Astrocyte (in vitro differentiated cells and primary cell): ENCODE measurements around the gene NAALADL1. TPM values are rescaled to one million over a fixed set of nuclear protein-coding genes. Genes with fewer than 3 reads are reported as not detected.

Experiments used
- DNase-seq: peaks from one replicate; pipeline ENCODE4 v3.0.0-alpha.2; 2010; ENCODE audit warnings: low read depth
- FAIRE-seq: peaks from 2 replicates; lab custom pipeline; 2011; peaks lifted over from hg19 to GRCh38; lab: Jason Lieb, UNC
- H2AFZ ChIP-seq: 2 replicates; pipeline ENCODE4 v1.6.0; 2012; ENCODE audit warnings: low read depth, low read length, inconsistent platforms
- H3K27ac ChIP-seq: 2 replicates; pipeline ENCODE4 v1.5.1; 2011; ENCODE audit warnings: low read depth, low read length, inconsistent platforms
- H3K27me3 ChIP-seq: 2 replicates; pipeline ENCODE4 v1.6.0; 2011; ENCODE audit warnings: low read length, inconsistent platforms; ENCODE audit not compliant: insufficient read depth
- H3K36me3 ChIP-seq: 2 replicates; pipeline ENCODE4 v1.5.1; 2011; ENCODE audit warnings: low read length, inconsistent platforms; ENCODE audit not compliant: insufficient read depth
- H3K4me1 ChIP-seq: 2 replicates; pipeline ENCODE4 v1.5.1; 2011; ENCODE audit warnings: low read length, inconsistent platforms; ENCODE audit not compliant: insufficient read depth
- H3K4me2 ChIP-seq: 2 replicates; pipeline ENCODE4 v1.6.0; 2012; ENCODE audit warnings: low read length, inconsistent platforms
- H3K4me3 ChIP-seq: 2 replicates; pipeline ENCODE4 v1.5.1; 2011; ENCODE audit warnings: low read depth, mild to moderate bottlenecking, low read length, inconsistent platforms; ENCODE audit not compliant: insufficient read depth
- H3K79me2 ChIP-seq: 2 replicates; pipeline ENCODE4 v1.6.0; 2012; ENCODE audit warnings: mild to moderate bottlenecking, low read length, inconsistent platforms; ENCODE audit not compliant: insufficient read depth
- H3K9ac ChIP-seq: 2 replicates; pipeline ENCODE4 v1.6.0; 2012; ENCODE audit warnings: mild to moderate bottlenecking, low read length, inconsistent platforms
- H3K9me3 ChIP-seq: 2 replicates; pipeline ENCODE4 v1.5.1; 2012; ENCODE audit warnings: low read depth, mild to moderate bottlenecking, low read length, inconsistent platforms; ENCODE audit not compliant: insufficient read depth
- H4K20me1 ChIP-seq: 2 replicates; pipeline ENCODE4 v1.6.0; 2012; ENCODE audit warnings: low read length, inconsistent platforms; ENCODE audit not compliant: insufficient read depth
- H3K27ac Mint-ChIP-seq: one replicate; pipeline ENCODE4 v1.8.0; 2021; ENCODE audit warnings: mild to moderate bottlenecking, mixed read lengths; ENCODE audit not compliant: unreplicated experiment
- H3K27me3 Mint-ChIP-seq: one replicate; pipeline ENCODE4 v1.8.0; 2021; ENCODE audit warnings: low read depth, mixed read lengths; ENCODE audit not compliant: unreplicated experiment
- H3K36me3 Mint-ChIP-seq: one replicate; pipeline ENCODE4 v1.8.0; 2021; ENCODE audit warnings: low read depth, mixed read lengths; ENCODE audit not compliant: unreplicated experiment
- H3K4me1 Mint-ChIP-seq: one replicate; pipeline ENCODE4 v1.8.0; 2021; ENCODE audit warnings: low read depth, mixed read lengths; ENCODE audit not compliant: unreplicated experiment
- H3K4me3 Mint-ChIP-seq: one replicate; pipeline ENCODE4 v1.8.0; 2021; ENCODE audit warnings: mild to moderate bottlenecking, moderate library complexity, mixed read lengths; ENCODE audit not compliant: unreplicated experiment
- H3K9me3 Mint-ChIP-seq: one replicate; pipeline ENCODE4 v1.8.0; 2021; ENCODE audit warnings: mild to moderate bottlenecking, mixed read lengths; ENCODE audit not compliant: unreplicated experiment
- CTCF ChIP-seq: IDR thresholded peaks from 2 replicates; pipeline ENCODE4 v1.5.1; 2011; ENCODE audit warnings: low read depth, mild to moderate bottlenecking, inconsistent platforms, low read length, moderate library complexity; ENCODE audit not compliant: insufficient read depth
- EZH2 ChIP-seq: IDR thresholded peaks from 2 replicates; pipeline ENCODE4 v1.6.1; 2012; ENCODE audit warnings: mild to moderate bottlenecking, low read length, inconsistent platforms; ENCODE audit not compliant: insufficient read depth
- total RNA-seq: library from RNA; stranded (reverse); gene quantifications from 2 replicates; pipeline ENCODE4 v1.2.1, GENCODE V29; 2021

NAALADL1 gene
- total RNA-seq, 1 donor from 2014 or later: not detected

GRCh38 chr11:65021509-65021908 lies 36.8 kb downstream of the NAALADL1 start:
- H3K27me3 ChIP-seq: no peaks in the 10 kb centered on the region
- H3K4me3 Mint-ChIP-seq: no peak overlapping the region
- no peak for DNase-seq
- H3K9me3 Mint-ChIP-seq: no peaks in the 10 kb centered on the region
- FAIRE-seq: no peak
- no peak overlapping the region for H3K27ac ChIP-seq
- no peak overlapping the region for H3K4me2 ChIP-seq
- H3K27ac Mint-ChIP-seq: no peak overlapping the region
- no peak overlapping the region for H3K4me3 ChIP-seq
- no peaks in the 10 kb centered on the region for H4K20me1 ChIP-seq
- H3K4me1 Mint-ChIP-seq: no peaks in the 10 kb centered on the region
- H3K9ac ChIP-seq: no peak overlapping the region
- peaks cover 2% of the 10 kb centered on the region for H3K27me3 Mint-ChIP-seq
- H3K4me1 ChIP-seq: no peaks in the 10 kb centered on the region
- TF ChIP-seq CTCF (no peak), EZH2 (no peak)
- H3K36me3 ChIP-seq: no peaks in the 10 kb centered on the region
- H3K79me2 ChIP-seq: peaks cover 5% of the 10 kb centered on the region
- no peak overlapping the region for H2AFZ ChIP-seq
- H3K36me3 Mint-ChIP-seq: peaks cover 18% of the 10 kb centered on the region
- no peaks in the 10 kb centered on the region for H3K9me3 ChIP-seq

DNA sequence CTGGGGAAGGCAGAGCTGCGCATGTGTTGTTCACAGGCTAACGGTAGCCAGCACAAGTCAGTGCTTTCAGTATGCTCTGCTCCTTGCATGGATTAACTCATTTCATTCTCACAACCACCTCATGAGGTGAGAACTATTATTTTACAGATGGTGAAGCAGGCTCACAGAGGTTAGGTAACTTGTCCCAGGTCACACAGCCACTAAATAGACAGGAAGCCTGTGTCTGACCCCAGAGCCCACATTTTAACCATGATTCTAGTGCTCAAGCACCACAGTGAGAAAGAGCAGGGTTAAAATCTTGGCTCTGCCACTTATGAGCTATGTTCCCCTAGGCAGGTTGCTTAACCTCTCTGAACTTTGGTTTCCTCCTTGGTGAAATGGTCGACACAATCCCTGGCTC lies 37.4 kb downstream of the NAALADL1 start:
- Histone ChIP-seq H2AFZ (no peak overlapping the region), H3K27ac (no peak overlapping the region), H3K79me2 (peaks cover 7% of the 10 kb centered on the region), H3K9ac (no peak overlapping the region), H3K4me3 (no peak overlapping the region), H3K9me3 (no peaks in the 10 kb centered on the region), H4K20me1 (no peaks in the 10 kb centered on the region), H3K4me2 (no peak overlapping the region), H3K4me1 (no peaks in the 10 kb centered on the region), H3K36me3 (no peaks in the 10 kb centered on the region), H3K27me3 (no peaks in the 10 kb centered on the region)
- H3K27me3 Mint-ChIP-seq: peaks cover 2% of the 10 kb centered on the region
- no peak overlapping the region for H3K27ac Mint-ChIP-seq
- no peak overlapping the region for H3K4me3 Mint-ChIP-seq
- no peak for DNase-seq
- no peak for FAIRE-seq
- TF ChIP-seq EZH2 (no peak), CTCF (no peak)
- H3K4me1 Mint-ChIP-seq: no peaks in the 10 kb centered on the region
- no peaks in the 10 kb centered on the region for H3K9me3 Mint-ChIP-seq
- peaks cover 18% of the 10 kb centered on the region for H3K36me3 Mint-ChIP-seq

- Histone ChIP-seq H3K4me1 (peaks cover under 1% of the 10 kb centered on the region), H4K20me1 (no peaks in the 10 kb centered on the region), H3K4me2 (no peak overlapping the region), H3K79me2 (peaks cover 16% of the 10 kb centered on the region), H3K4me3 (no peak overlapping the region), H3K27ac (no peak overlapping the region), H3K9me3 (no peaks in the 10 kb centered on the region), H3K9ac (no peak overlapping the region), H2AFZ (no peak overlapping the region), H3K27me3 (no peaks in the 10 kb centered on the region), H3K36me3 (no peaks in the 10 kb centered on the region)
- FAIRE-seq: no peak
- TF ChIP-seq EZH2 (no peak), CTCF (no peak)
- Mint-ChIP-seq H3K36me3 (peaks cover 19% of the 10 kb centered on the region), H3K9me3 (no peaks in the 10 kb centered on the region), H3K27me3 (peaks cover 2% of the 10 kb centered on the region), H3K4me1 (no peaks in the 10 kb centered on the region), H3K4me3 (no peak overlapping the region), H3K27ac (no peak overlapping the region)
- DNase-seq: no peak
Observed at GRCh38 chr11:65019824-65020223, 38.5 kb downstream of the NAALADL1 start.
